AG09309 (cell line): Measurements from ENCODE around the gene FNBP1.

Experiments used
- DNase-seq: peaks from one replicate; pipeline ENCODE4 v3.0.0-alpha.2; 2010; ENCODE audit warnings: low read depth
- H3K4me3 ChIP-seq: 2 replicates; pipeline ENCODE4 v1.5.1; 2011; ENCODE audit warnings: mild to moderate bottlenecking, low read depth, low read length, moderate library complexity; ENCODE audit not compliant: control insufficient read depth
- CTCF ChIP-seq: IDR thresholded peaks from 2 replicates; pipeline ENCODE4 v1.5.1; 2011; ENCODE audit warnings: mild to moderate bottlenecking, low read depth, low read length, inconsistent platforms; ENCODE audit not compliant: insufficient read depth, control insufficient read depth; ENCODE audit errors: missing control alignments

The FNBP1 gene

GRCh38 chr9:129875687-129876395 is 167.1 kb downstream of the FNBP1 start:
- no peak for TF ChIP-seq CTCF
- H3K4me3 ChIP-seq: no peak overlapping the region
- DNase-seq: no peak

- H3K4me3 ChIP-seq: no peak overlapping the region
- no peak for DNase-seq
- TF ChIP-seq CTCF: no peak
Observed at GRCh38 chr9:129875181-129875611, 167.8 kb downstream of the FNBP1 start.

GRCh38 chr9:129874261-129875101 is 168.5 kb downstream of the FNBP1 start:
- TF ChIP-seq CTCF: no peak
- no peak for DNase-seq
- H3K4me3 ChIP-seq: no peak overlapping the region

GRCh38 chr9:129873563-129874190 is 169.3 kb downstream of the FNBP1 start:
- no peak for TF ChIP-seq CTCF
- H3K4me3 ChIP-seq: no peak overlapping the region
- no peak for DNase-seq

GRCh38 chr9:129871046-129871445 is 171.9 kb downstream of the FNBP1 start:
- DNase-seq: no peak
- TF ChIP-seq CTCF: no peak
- no peak overlapping the region for H3K4me3 ChIP-seq

- DNase-seq: no peak
- no peak overlapping the region for H3K4me3 ChIP-seq
- no peak for TF ChIP-seq CTCF
Observed at GRCh38 chr9:129869585-129870501, 173.1 kb downstream of the FNBP1 start.
